Naive thymus-derived CD4-positive, alpha-beta T cell (primary cell): Measurements from ENCODE around the gene DEPDC7. TPM values are rescaled to one million over a fixed set of nuclear protein-coding genes. Genes with fewer than 3 reads are reported as not detected.
"Not testable (repeated sequence)": the region's sequence is repeated elsewhere in the genome, so short reads cannot be mapped to it uniquely, and the experiment has no call there.

Experiments used
- ATAC-seq: fragments of 150-1000 bp; cut with Tn5 transposase; 2 replicates; pipeline ENCODE4 v1.10.0; 2021; ENCODE audit warnings: mild to moderate bottlenecking, moderate library complexity
- CTCF ChIA-PET: fragments of 350-600 bp; sonication (Branson Sonifier 250); formaldehyde crosslinking; loops from one replicate; lab custom pipeline; 2021; ENCODE audit warnings: antibody characterized with exemption; lab: Charles Lee
- POLR2A ChIA-PET: fragments of 350-600 bp; sonication (Branson Sonifier 250); formaldehyde crosslinking; loops from one replicate; lab custom pipeline; 2021; ENCODE audit warnings: antibody characterized with exemption, inconsistent platforms; lab: Charles Lee
- DNase-seq, 9 donors: peaks; one replicate each; pipeline versions ENCODE4 v3.0.0 to v3.0.0-alpha.2; 2020 to 2022; ENCODE audit warnings: mixed read lengths in 1 of 9
- H3K27ac ChIP-seq: one replicate; pipeline ENCODE4 v1.7.0; 2013; ENCODE audit warnings: mild to moderate bottlenecking, low read depth, low read length, moderate library complexity
- H3K27me3 ChIP-seq, 2 donors: one replicate each; pipeline ENCODE4 v1.7.0; 2013; ENCODE audit warnings: low read length in 2 of 2, mild to moderate bottlenecking in 2 of 2, moderate library complexity in 2 of 2; ENCODE audit not compliant: control insufficient read depth in 2 of 2, insufficient read depth in 2 of 2
- H3K36me3 ChIP-seq, 3 experiments: 1 replicate in 2 of 3; 2 replicates in 1 of 3; pipeline ENCODE4 v1.7.0; 2013; ENCODE audit warnings: low read length in 3 of 3, mild to moderate bottlenecking in 3 of 3, moderate library complexity in 1 of 3; ENCODE audit not compliant: insufficient read depth in 3 of 3, control insufficient read depth in 2 of 3
- H3K4me1 ChIP-seq, 2 donors: one replicate each; pipeline ENCODE4 v1.7.0; 2013; ENCODE audit warnings: low read length in 2 of 2, mild to moderate bottlenecking in 2 of 2, moderate library complexity in 1 of 2; ENCODE audit not compliant: control insufficient read depth in 2 of 2, insufficient read depth in 2 of 2
- H3K4me3 ChIP-seq: 2 replicates; pipeline ENCODE4 v1.7.0; 2013; ENCODE audit warnings: mild to moderate bottlenecking, low read length
- H3K9me3 ChIP-seq, 3 experiments: 1 replicate in 2 of 3; 2 replicates in 1 of 3; pipeline ENCODE4 v1.7.0; 2013; ENCODE audit warnings: low read length in 3 of 3; ENCODE audit not compliant: control insufficient read depth in 2 of 3
- H3K27ac Mint-ChIP-seq, 9 donors: one replicate each; pipeline ENCODE4 v1.8.0; 2020 to 2022; ENCODE audit warnings: mixed read lengths in 9 of 9, mild to moderate bottlenecking in 8 of 9, moderate library complexity in 5 of 9, inconsistent platforms in 2 of 9
- H3K27me3 Mint-ChIP-seq, 5 donors: one replicate each; pipeline ENCODE4 v1.8.0; 2021 to 2022; ENCODE audit warnings: mixed read lengths in 5 of 5, mild to moderate bottlenecking in 1 of 5
- H3K36me3 Mint-ChIP-seq, 5 donors: one replicate each; pipeline ENCODE4 v1.8.0; 2020 to 2022; ENCODE audit warnings: mixed read lengths in 5 of 5, mild to moderate bottlenecking in 3 of 5, inconsistent platforms in 1 of 5
- H3K4me1 Mint-ChIP-seq, 7 donors: one replicate each; pipeline ENCODE4 v1.8.0; 2020 to 2022; ENCODE audit warnings: mixed read lengths in 7 of 7, mild to moderate bottlenecking in 3 of 7, inconsistent platforms in 1 of 7
- H3K4me3 Mint-ChIP-seq, 10 donors: one replicate each; pipeline ENCODE4 v1.8.0; 2020 to 2022; ENCODE audit warnings: mild to moderate bottlenecking in 10 of 10, mixed read lengths in 10 of 10, moderate library complexity in 6 of 10, inconsistent platforms in 2 of 10
- H3K9me3 Mint-ChIP-seq, 11 donors: one replicate each; pipeline ENCODE4 v1.8.0; 2020 to 2022; ENCODE audit warnings: mixed read lengths in 11 of 11, mild to moderate bottlenecking in 4 of 11, inconsistent platforms in 1 of 11, moderate library complexity in 1 of 11
- intact Hi-C, 2 donors: fragments of 100-400 bp; cut with micrococcal nuclease; formaldehyde crosslinking; loops; one replicate each; pipeline ENCODE4 v1.15.1; 2023
- polyA plus RNA-seq, 2 donors: library from polyadenylated mRNA; unstranded; fragments of 300-500 nt; fragmentation: Illumina TruSeq; gene quantifications; one replicate each; pipeline ENCODE4 v1.2.3, GENCODE V29; 2021
- total RNA-seq, 6 experiments: library from RNA in 5 of 6; stranded (reverse) in 5 of 6; gene quantifications; 1 replicate in 5 of 6; 2 replicates in 1 of 6; pipeline ENCODE4 v1.2.3 and lab custom pipeline; 2021 to 2026

The DEPDC7 gene
- total and polyA plus RNA-seq, 7 experiments from 2014 or later: 0.65 to 9.6 (median 3.2) TPM

DNA sequence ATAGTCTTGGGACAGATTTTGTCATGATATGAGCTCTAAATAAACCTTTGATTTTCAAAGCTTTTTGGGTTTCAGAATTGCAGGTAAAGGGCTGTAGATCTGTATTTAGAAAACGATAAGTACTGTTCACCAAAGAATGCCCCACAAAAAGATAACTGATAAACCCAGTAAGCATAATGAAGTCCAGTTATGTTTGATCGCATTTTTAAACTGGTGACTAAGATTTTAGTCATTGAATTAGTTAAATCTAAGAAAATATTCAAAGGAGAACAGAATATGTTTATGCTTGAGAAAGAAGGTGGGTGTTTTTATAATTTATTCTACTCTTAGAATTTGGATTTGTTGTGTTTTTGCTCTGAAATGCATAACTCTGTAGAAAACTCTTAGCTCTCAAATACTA, 11.6 kb downstream of the DEPDC7 start:
- Histone ChIP-seq H3K4me1 (no peaks in the 10 kb centered on the region), H3K9me3 (no peaks in the 10 kb centered on the region), H3K4me3 (no peak overlapping the region), H3K27me3 (no peaks in the 10 kb centered on the region), H3K27ac (no peak overlapping the region), H3K36me3 (no peaks in the 10 kb centered on the region)
- no peak for DNase-seq
- no peaks in the 10 kb centered on the region for H3K9me3 Mint-ChIP-seq
- ChIA-PET CTCF (no interaction called here), POLR2A (interaction anchor here (0.7 to 1.5 kb wide), 3 partner anchors 11 to 22 kb away, joined by 3 to 5 read pairs (median 4); partner anchors contain the start of gene DEPDC7)
- peaks cover 0 to 23% (median 0%) of the 10 kb centered on the region in 5 donors for H3K36me3 Mint-ChIP-seq
- H3K27ac Mint-ChIP-seq: no peak overlapping the region
- ATAC-seq: no peak
- peaks cover 0 to 6% (median 2%) of the 10 kb centered on the region in 7 donors for H3K4me1 Mint-ChIP-seq
- intact Hi-C loops: no loop called here
- peaks cover 0 to 34% (median 0%) of the 10 kb centered on the region in 5 donors for H3K27me3 Mint-ChIP-seq
- no peak overlapping the region for H3K4me3 Mint-ChIP-seq

- no peaks in the 10 kb centered on the region for H3K9me3 ChIP-seq
- H3K27me3 ChIP-seq: no peaks in the 10 kb centered on the region
- intact Hi-C loops: no loop called here
- Mint-ChIP-seq H3K4me1 (peaks cover 0 to 5% (median 0%) of the 10 kb centered on the region in 7 donors), H3K36me3 (peaks cover 0 to 26% (median 5%) of the 10 kb centered on the region in 5 donors), H3K27me3 (peaks cover 0 to 38% (median 0%) of the 10 kb centered on the region in 5 donors), H3K27ac (no peak overlapping the region), H3K4me3 (no peak overlapping the region), H3K9me3 (no peaks in the 10 kb centered on the region)
- CTCF ChIA-PET: interaction anchor here (2.0 kb wide), 1 partner anchor 38 kb away, joined by 5 read pairs; no protein-coding TSS in a partner anchor
- ATAC-seq: no peak
- H3K4me1 ChIP-seq: no peaks in the 10 kb centered on the region
- no peak overlapping the region for H3K4me3 ChIP-seq
- DNase-seq: no peak
- no peak overlapping the region for H3K27ac ChIP-seq
- POLR2A ChIA-PET: interaction anchor here (0.7 to 1.5 kb wide), 3 partner anchors 12 to 23 kb away, joined by 3 to 5 read pairs (median 4); partner anchors contain the start of gene DEPDC7
- no peaks in the 10 kb centered on the region for H3K36me3 ChIP-seq
Measured at GRCh38 chr11:33027846-33028536, 12.3 kb downstream of the DEPDC7 start.

DNA sequence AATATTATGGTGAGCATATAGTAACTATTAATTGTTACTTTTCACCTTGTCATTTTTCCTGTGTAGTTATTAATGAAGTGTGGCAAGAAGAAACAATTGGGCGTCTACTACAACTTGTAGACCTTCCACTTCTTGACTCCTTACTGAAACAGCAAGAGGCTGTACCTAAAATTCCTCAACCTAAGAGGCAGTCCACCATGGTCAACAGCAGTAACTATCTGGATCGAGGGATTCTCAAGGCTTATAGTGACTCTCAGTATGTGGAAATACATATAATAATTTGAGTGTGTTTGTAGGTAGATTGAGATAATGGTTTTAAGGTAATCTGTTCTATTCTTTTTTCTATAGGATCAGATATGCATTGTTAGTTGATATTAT, 12.8 kb downstream of the DEPDC7 start:
- ATAC-seq (no peak), DNase-seq (no peak)
- H3K9me3 ChIP-seq: no peaks in the 10 kb centered on the region
- no peak overlapping the region for H3K4me3 ChIP-seq
- H3K36me3 ChIP-seq: peaks cover 0 to 1% (median 0%) of the 10 kb centered on the region in 3 experiments
- intact Hi-C loops: no loop called here
- H3K4me3 Mint-ChIP-seq: no peak overlapping the region
- H3K4me1 Mint-ChIP-seq: peaks cover 0 to 5% (median 0%) of the 10 kb centered on the region in 7 donors
- no peak overlapping the region for H3K27ac ChIP-seq
- H3K27me3 Mint-ChIP-seq: peaks cover 0 to 40% (median 0%) of the 10 kb centered on the region in 5 donors
- H3K27ac Mint-ChIP-seq: no peak overlapping the region
- H3K36me3 Mint-ChIP-seq: peaks cover 0 to 27% (median 5%) of the 10 kb centered on the region in 5 donors
- H3K4me1 ChIP-seq: no peaks in the 10 kb centered on the region
- H3K9me3 Mint-ChIP-seq: no peaks in the 10 kb centered on the region
- H3K27me3 ChIP-seq: no peaks in the 10 kb centered on the region
- CTCF ChIA-PET: interaction anchor here (2.0 kb wide), 1 partner anchor 37 kb away, joined by 5 read pairs; no protein-coding TSS in a partner anchor
- POLR2A ChIA-PET: interaction anchor here (1.5 kb wide), 1 partner anchor 17 kb away, joined by 5 read pairs; no protein-coding TSS in a partner anchor

- H3K9me3 Mint-ChIP-seq, H3K36me3 ChIP-seq, H3K4me1 ChIP-seq, POLR2A ChIA-PET, H3K4me1 Mint-ChIP-seq, H3K9me3 ChIP-seq, H3K4me3 ChIP-seq, H3K27ac Mint-ChIP-seq, intact Hi-C loops, ATAC-seq, H3K27me3 ChIP-seq, H3K4me3 Mint-ChIP-seq, DNase-seq, H3K27ac ChIP-seq: not testable (repeated sequence)
- H3K36me3 Mint-ChIP-seq: peaks cover 0 to 27% (median 5%) of the 10 kb centered on the region in 5 donors
- CTCF ChIA-PET: interaction anchor here (2.0 kb wide), 1 partner anchor 37 kb away, joined by 5 read pairs; no protein-coding TSS in a partner anchor
- peaks cover 0 to 45% (median 0%) of the 10 kb centered on the region in 5 donors for H3K27me3 Mint-ChIP-seq
Measured at GRCh38 chr11:33029218-33029617, 13.5 kb downstream of the DEPDC7 start.

GRCh38 chr11:33033493-33033892, 17.8 kb downstream of the DEPDC7 start:
- Histone ChIP-seq H3K27ac (no peak overlapping the region), H3K4me1 (no peaks in the 10 kb centered on the region), H3K27me3 (no peaks in the 10 kb centered on the region), H3K4me3 (no peak overlapping the region), H3K36me3 (peaks cover 0 to 4% (median 0%) of the 10 kb centered on the region in 3 experiments), H3K9me3 (no peaks in the 10 kb centered on the region)
- intact Hi-C loops: loop anchor here in 1 of 2 donors (10.0 kb wide), 1 partner anchor 671 kb away; the partner anchor contains the start of gene C11orf91
- DNase-seq: no peak
- POLR2A ChIA-PET: interaction anchor here (0.6 to 4.1 kb wide), 4 partner anchors 10 to 30 kb away, joined by 3 to 16 read pairs (median 6); no protein-coding TSS in a partner anchor
- ATAC-seq: no peak
- CTCF ChIA-PET: interaction anchor here (0.6 kb wide), 1 partner anchor 45 kb away, joined by 7 read pairs; no protein-coding TSS in a partner anchor
- Mint-ChIP-seq H3K36me3 (peaks cover 0 to 18% (median 5%) of the 10 kb centered on the region in 5 donors), H3K4me3 (no peak overlapping the region), H3K4me1 (peaks cover 0 to 3% (median 0%) of the 10 kb centered on the region in 7 donors), H3K27me3 (peaks cover 0 to 43% (median 0%) of the 10 kb centered on the region in 5 donors), H3K9me3 (no peaks in the 10 kb centered on the region), H3K27ac (no peak overlapping the region)

DNA sequence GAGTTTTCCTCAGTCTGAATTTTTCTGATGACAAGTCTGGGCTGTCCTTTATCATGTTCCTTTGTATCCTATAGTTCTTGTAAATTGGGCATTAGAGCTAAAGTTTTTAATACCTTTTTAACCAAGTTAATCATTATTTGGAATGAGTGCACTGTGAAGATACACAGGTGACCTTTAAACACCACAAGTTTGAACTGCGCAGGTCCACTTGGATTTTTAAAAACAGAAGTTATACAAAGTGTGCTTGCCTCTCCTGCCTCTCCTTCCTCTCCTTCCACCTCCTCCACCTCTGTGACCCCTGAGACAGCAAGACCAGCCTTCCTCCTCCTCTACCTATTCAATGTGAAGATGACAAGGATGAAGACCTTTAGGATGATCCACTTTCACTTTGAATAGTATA, 19.3 kb downstream of the DEPDC7 start:
- DNase-seq (no peak), ATAC-seq (no peak)
- peaks cover 0 to 40% (median 0%) of the 10 kb centered on the region in 5 donors for H3K27me3 Mint-ChIP-seq
- no peak overlapping the region for H3K27ac Mint-ChIP-seq
- H3K4me1 ChIP-seq: no peaks in the 10 kb centered on the region
- CTCF ChIA-PET: no interaction called here
- H3K4me3 Mint-ChIP-seq: no peak overlapping the region
- no peaks in the 10 kb centered on the region for H3K9me3 ChIP-seq
- no peaks in the 10 kb centered on the region for H3K27me3 ChIP-seq
- H3K27ac ChIP-seq: no peak overlapping the region
- intact Hi-C loops: loop anchor here (5.0 to 10.0 kb wide), 3 partner anchors 33 to 670 kb away; partner anchors contain the start of genes C11orf91 (in 1 of the 2) and HIPK3 (in 1 of the 2)
- H3K36me3 ChIP-seq: peaks cover 0 to 9% (median 4%) of the 10 kb centered on the region in 3 experiments
- no peaks in the 10 kb centered on the region for H3K9me3 Mint-ChIP-seq
- POLR2A ChIA-PET: no interaction called here
- H3K4me3 ChIP-seq: no peak overlapping the region
- peaks cover 0 to 6% (median 0%) of the 10 kb centered on the region in 7 donors for H3K4me1 Mint-ChIP-seq
- H3K36me3 Mint-ChIP-seq: peaks cover 0 to 18% (median 5%) of the 10 kb centered on the region in 5 donors
